ENCODE data around the gene CCDC201. TPM values are rescaled to one million over a fixed set of nuclear protein-coding genes. Genes with fewer than 3 reads are reported as not detected.
A peak's percentile ranks its signal among the peaks of the same experiment; 100 is the strongest.

CCDC201 gene
- polyA plus RNA-seq, 1 donor from 2014 or later = not detected

DNA sequence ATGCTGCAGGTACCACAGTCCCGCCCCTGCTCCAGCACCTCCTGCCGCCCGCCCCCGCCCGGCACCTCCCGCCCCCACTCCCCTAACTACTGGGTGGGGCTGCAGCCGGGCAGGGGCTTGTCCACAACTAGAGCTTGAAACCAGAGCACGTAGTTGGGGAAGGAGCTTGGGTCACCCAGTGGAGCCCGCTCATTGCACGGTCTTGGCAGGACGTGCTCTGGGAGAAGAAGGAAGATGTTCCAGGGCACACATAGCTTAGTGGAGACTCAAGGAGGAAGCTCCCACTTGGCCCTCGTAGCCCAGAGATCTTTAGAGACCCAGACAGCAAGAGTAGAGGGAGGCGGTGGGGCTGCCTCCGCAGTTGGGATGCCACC is 16.1 kb upstream of the CCDC201 start:
- Mint-ChIP-seq H3K9me3 (no peaks in the 10 kb centered on the region), H3K27ac (no peak overlapping the region), H3K4me3 (no peak overlapping the region), H3K27me3 (peaks cover 36% of the 10 kb centered on the region), H3K4me1 (peaks cover 0 to 6% (median 2%) of the 10 kb centered on the region in 3 donors), H3K36me3 (peaks cover 2% of the 10 kb centered on the region)

DNA sequence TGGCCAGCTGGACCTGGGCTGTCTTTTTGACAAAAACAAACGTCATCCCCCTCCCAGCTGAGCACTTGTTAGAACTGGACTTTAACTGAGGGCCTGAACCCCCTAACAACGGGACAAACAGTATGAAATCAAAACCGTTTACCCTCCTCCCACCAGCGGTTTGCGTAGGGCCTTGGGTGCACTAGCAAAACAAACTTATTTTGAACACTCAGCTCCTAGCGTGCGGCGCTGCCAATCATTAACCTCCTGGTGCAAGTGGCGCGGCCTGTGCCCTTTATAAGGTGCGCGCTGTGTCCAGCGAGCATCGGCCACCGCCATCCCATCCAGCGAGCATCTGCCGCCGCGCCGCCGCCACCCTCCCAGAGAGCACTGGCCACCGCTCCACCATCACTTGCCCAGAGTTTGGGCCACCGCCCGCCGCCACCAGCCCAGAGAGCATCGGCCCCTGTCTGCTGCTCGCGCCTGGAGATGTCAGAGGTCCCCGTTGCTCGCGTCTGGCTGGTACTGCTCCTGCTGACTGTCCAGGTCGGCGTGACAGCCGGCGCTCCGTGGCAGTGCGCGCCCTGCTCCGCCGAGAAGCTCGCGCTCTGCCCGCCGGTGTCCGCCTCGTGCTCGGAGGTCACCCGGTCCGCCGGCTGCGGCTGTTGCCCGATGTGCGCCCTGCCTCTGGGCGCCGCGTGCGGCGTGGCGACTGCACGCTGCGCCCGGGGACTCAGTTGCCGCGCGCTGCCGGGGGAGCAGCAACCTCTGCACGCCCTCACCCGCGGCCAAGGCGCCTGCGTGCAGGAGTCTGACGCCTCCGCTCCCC is 15.5 kb upstream of the CCDC201 start, which contains the start of gene IGFBP1:
IGFBP1 (plus strand) TSS at position 304 of the 808 bp plus-strand sequence; CDS start at position 469, 165 bp downstream.
- Mint-ChIP-seq H3K4me1 (peaks cover 0 to 6% (median 2%) of the 10 kb centered on the region in 3 donors), H3K27me3 (peaks cover 32% of the 10 kb centered on the region), H3K36me3 (peaks cover 2% of the 10 kb centered on the region), H3K9me3 (no peaks in the 10 kb centered on the region), H3K27ac (no peak within 1 kb of the TSS), H3K4me3 (no peak within 1 kb of the TSS)

- H3K36me3 Mint-ChIP-seq = peaks cover 2% of the 10 kb centered on the region
- H3K4me3 Mint-ChIP-seq = no peak overlapping the region
- H3K27ac Mint-ChIP-seq = no peak overlapping the region
- peaks cover 32% of the 10 kb centered on the region for H3K27me3 Mint-ChIP-seq
- peaks cover 0 to 6% (median 2%) of the 10 kb centered on the region in 3 donors for H3K4me1 Mint-ChIP-seq
- H3K9me3 Mint-ChIP-seq = no peaks in the 10 kb centered on the region
Measured at GRCh38 chr7:45886931-45887667, 14.2 kb upstream of the CCDC201 start.

DNA sequence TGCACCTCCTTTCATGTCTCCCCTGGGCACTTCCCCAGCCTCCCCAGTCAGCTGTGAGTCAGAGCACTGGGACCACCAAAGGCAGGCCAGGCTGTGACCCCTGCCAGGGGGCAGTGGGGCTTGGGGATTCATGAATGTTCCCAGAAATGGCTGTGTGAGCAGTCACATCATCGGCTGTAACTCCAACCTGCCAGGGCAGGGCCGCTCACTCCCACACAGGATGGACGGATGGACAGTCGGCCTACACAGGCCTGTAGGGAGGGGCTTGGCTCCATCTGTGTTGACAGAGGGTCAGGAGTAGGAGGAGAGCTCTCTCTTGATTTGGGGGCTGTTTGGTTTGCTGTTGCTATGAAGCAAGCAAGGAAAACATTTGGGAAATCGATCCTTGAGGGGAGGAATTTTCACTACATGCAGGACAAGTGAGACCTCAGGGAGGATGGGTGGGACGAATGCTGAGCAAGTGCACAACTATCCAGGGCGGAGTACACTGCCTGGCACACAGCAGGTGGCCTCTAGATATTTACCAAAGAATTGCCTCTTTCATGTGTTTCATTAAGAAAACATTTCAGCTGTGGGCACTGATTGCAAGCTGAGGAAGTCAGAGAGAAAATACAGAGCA is 12.5 kb upstream of the CCDC201 start:
- H3K27ac Mint-ChIP-seq = no peak overlapping the region
- H3K4me1 Mint-ChIP-seq = no peaks in the 10 kb centered on the region
- no peaks in the 10 kb centered on the region for H3K9me3 Mint-ChIP-seq
- peaks cover 27% of the 10 kb centered on the region for H3K27me3 Mint-ChIP-seq
- peaks cover 2% of the 10 kb centered on the region for H3K36me3 Mint-ChIP-seq
- H3K4me3 Mint-ChIP-seq = no peak overlapping the region

- no peak overlapping the region for H3K4me3 Mint-ChIP-seq
- H3K27me3 Mint-ChIP-seq = peaks cover 20% of the 10 kb centered on the region
- H3K27ac Mint-ChIP-seq = no peak overlapping the region
Measured at GRCh38 chr7:45884136-45884535, 11.3 kb upstream of the CCDC201 start.

GRCh38 chr7:45882465-45882810 is 9.6 kb upstream of the CCDC201 start:
- Mint-ChIP-seq H3K36me3 (peaks cover 4% of the 10 kb centered on the region), H3K4me1 (no peaks in the 10 kb centered on the region), H3K9me3 (peaks cover 0 to 12% (median 8%) of the 10 kb centered on the region in 3 donors), H3K27ac (no peak overlapping the region), H3K4me3 (no peak overlapping the region), H3K27me3 (peaks cover 9% of the 10 kb centered on the region)

More at GRCh38 chr7:45884136-45884535, 11.3 kb upstream of the CCDC201 start:
- Mint-ChIP-seq H3K9me3 (peaks cover 0 to 3% (median 0%) of the 10 kb centered on the region in 3 donors), H3K4me1 (no peaks in the 10 kb centered on the region), H3K36me3 (peaks cover 2% of the 10 kb centered on the region)

- Mint-ChIP-seq H3K4me1 (no peaks in the 10 kb centered on the region), H3K27ac (no peak overlapping the region), H3K36me3 (peaks cover 4% of the 10 kb centered on the region), H3K4me3 (no peak overlapping the region), H3K9me3 (peaks cover 0 to 17% (median 10%) of the 10 kb centered on the region in 3 donors), H3K27me3 (peaks cover 7% of the 10 kb centered on the region)
Measured at GRCh38 chr7:45881759-45882464, 9.0 kb upstream of the CCDC201 start.

GRCh38 chr7:45881280-45881758 is 8.4 kb upstream of the CCDC201 start:
- Mint-ChIP-seq H3K9me3 (peaks cover 0 to 17% (median 10%) of the 10 kb centered on the region in 3 donors), H3K27ac (no peak overlapping the region), H3K27me3 (peaks cover 7% of the 10 kb centered on the region), H3K4me1 (no peaks in the 10 kb centered on the region), H3K4me3 (no peak overlapping the region), H3K36me3 (peaks cover 4% of the 10 kb centered on the region)

DNA sequence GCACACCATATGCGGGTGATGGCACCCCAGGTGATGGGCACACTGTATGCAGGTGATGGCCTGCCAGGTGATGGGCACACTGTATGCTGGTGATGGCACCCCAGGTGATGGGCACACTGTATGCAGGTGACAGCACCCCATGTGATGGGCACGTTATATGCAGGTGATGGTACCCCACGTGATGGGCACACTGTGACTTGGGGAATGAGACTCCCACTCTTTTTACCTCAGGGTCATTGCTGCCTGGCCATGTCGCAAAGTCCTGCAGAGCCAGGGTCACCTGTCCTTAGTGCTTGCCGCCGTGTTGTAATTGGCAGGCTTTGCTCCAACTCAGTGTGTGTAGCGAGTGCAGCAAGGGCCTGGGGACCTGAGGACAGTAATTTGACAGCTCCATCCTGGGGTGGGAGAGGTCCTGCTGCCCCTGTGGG is 7.6 kb upstream of the CCDC201 start:
- H3K9me3 Mint-ChIP-seq = peaks cover 0 to 17% (median 10%) of the 10 kb centered on the region in 3 donors
- no peak overlapping the region for H3K27ac Mint-ChIP-seq
- peaks cover 6% of the 10 kb centered on the region for H3K27me3 Mint-ChIP-seq
- peaks cover 4% of the 10 kb centered on the region for H3K36me3 Mint-ChIP-seq
- no peaks in the 10 kb centered on the region for H3K4me1 Mint-ChIP-seq
- no peak overlapping the region for H3K4me3 Mint-ChIP-seq

- Mint-ChIP-seq H3K4me1 (no peaks in the 10 kb centered on the region), H3K4me3 (peak overlapping the region in 1 of 4 donors; percentile 49), H3K36me3 (peaks cover 2% of the 10 kb centered on the region), H3K9me3 (peaks cover 0 to 17% (median 10%) of the 10 kb centered on the region in 3 donors), H3K27ac (no peak overlapping the region), H3K27me3 (no peaks in the 10 kb centered on the region)
Measured at GRCh38 chr7:45878457-45879144, 5.7 kb upstream of the CCDC201 start.

DNA sequence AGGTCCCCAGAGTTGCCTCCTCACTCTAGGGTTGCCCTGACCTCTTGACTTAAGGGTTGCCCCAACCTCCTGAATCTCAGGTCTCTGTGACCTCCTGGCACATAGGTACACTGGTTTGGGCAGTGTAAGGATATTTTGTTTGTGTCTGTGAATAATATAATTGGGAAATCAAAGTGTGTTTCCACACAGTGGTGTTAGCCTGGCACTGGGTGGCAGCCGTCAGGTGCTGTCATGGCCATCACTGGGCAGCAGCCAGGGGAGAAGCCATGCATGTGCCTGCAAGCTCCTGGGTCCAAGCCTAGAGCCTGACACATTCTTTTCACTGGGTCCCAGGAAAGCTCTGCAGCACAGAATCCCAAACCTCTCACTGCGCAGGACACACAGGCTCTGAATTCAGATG is 3.6 kb upstream of the CCDC201 start:
- Mint-ChIP-seq H3K4me1 (no peaks in the 10 kb centered on the region), H3K27ac (no peak overlapping the region), H3K4me3 (no peak overlapping the region), H3K36me3 (peaks cover 2% of the 10 kb centered on the region), H3K9me3 (peaks cover 0 to 17% (median 10%) of the 10 kb centered on the region in 3 donors), H3K27me3 (peaks cover 5% of the 10 kb centered on the region)

GRCh38 chr7:45874408-45875131 is 1.7 kb upstream of the CCDC201 start:
- H3K27me3 Mint-ChIP-seq = peaks cover 5% of the 10 kb centered on the region
- peaks cover 2% of the 10 kb centered on the region for H3K36me3 Mint-ChIP-seq
- peaks cover 0 to 17% (median 10%) of the 10 kb centered on the region in 3 donors for H3K9me3 Mint-ChIP-seq
- H3K4me3 Mint-ChIP-seq = no peak overlapping the region
- H3K27ac Mint-ChIP-seq = no peak overlapping the region
- no peaks in the 10 kb centered on the region for H3K4me1 Mint-ChIP-seq

GRCh38 chr7:45873355-45873754 is 473 bp upstream of the CCDC201 start:
- H3K27ac Mint-ChIP-seq = no peak overlapping the region
- H3K27me3 Mint-ChIP-seq = peaks cover 9% of the 10 kb centered on the region
- peaks cover 0 to 14% (median 5%) of the 10 kb centered on the region in 3 donors for H3K9me3 Mint-ChIP-seq
- H3K4me3 Mint-ChIP-seq = no peak overlapping the region
- H3K36me3 Mint-ChIP-seq = no peaks in the 10 kb centered on the region
- H3K4me1 Mint-ChIP-seq = no peaks in the 10 kb centered on the region
